MV-4-11 (cell line): ENCODE data around the gene CCDC57.

Source experiments
- DNase-seq: peaks from one replicate; lab custom pipeline; 2025; lab: John Stamatoyannopoulos, UW

CCDC57 gene

DNA sequence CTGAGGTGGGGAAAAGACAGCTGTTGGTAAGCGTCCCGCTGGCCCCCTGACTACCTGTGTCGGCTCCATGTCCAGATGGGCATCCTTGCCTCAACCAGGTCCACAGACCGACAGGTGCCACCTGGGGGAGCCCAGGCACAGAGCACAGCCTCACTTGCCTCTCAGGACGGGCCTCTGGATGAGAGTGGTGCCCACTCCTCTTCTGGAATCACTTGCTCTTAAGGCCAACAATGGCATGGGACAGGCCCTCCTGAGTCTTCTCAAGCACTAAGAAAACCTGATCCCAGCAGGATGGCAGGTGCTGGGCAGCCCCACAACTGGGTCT lies 33.4 kb upstream of the CCDC57 start:
- no peak for DNase-seq

DNA sequence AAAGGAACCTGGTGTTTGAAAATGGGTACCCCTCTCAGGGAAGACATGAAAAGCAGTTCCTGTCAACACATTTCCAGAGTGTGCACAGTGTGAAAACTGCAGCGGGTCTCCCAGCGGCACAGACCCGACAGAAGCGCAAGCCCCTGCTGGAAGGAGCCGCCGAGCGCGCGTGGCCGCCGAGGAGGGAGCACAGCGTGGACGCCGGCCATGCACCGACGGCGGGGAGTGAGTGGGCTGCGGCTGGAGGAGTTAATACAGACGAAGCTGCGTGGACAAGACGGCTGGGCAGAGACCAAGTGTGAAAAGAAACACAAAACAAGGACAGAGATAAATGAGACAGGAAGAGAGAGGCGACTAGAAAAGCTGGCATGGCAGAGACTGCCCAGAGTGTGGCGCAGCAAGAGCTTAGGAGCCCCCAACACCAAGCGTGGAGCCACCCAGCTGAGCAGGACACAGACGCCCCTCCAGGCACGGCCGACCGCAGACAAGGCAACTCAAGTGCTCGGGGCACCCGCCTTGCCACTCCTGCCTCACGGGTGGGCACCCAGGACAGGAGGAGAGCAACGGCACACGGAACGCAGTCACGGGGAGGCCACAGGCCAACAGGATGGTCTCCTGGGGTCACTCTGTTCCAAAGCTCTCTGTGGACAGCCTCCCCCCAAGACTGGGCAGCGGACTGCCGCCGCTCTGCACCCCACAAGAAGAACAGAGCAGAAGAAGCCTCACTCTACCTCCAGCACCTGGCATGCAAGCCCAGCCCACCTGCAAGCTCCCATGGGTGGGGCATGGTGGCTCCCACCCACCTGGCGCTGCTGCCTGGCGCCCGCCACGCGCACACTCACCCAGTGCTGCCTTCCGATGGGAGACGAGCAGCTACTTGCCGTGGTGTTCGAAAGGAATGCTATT lies 32.7 kb upstream of the CCDC57 start:
- DNase-seq, result no peak

DNA sequence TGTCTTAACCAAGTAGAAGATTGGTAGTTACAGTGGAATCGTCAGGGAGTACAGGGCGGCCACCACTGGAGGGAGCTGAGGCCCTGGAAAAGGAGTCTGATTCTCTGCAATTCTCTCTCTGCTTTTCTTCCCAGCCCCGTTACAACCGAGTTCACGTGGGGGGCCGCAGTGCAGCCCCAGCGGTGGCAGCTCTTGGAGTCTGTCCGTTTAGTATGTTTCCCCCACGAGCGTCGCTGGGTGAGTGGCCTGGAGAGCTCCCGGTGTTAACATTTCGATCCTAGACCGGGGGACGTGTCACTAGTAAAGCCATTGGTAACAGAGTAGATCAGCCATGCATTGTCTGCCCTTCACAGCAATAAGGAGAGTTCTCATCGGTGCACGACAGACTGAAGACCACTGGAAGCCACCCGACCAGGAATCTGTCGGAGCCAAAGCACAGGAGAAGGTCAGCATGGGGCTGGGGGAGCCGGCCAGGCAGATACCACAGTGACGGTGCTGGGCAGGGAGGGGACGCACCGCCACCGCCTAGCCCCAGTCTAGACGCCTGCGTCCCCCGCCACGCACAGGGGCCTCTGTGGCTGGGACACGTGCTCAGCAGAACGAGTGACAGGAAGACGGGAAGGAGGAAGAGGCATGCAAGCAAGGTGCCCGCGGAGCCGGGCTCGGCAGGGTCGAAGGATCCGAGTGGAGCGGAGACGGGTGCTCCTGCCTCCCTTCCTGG lies 31.9 kb upstream of the CCDC57 start:
- DNase-seq, result peak; percentile 21

DNA sequence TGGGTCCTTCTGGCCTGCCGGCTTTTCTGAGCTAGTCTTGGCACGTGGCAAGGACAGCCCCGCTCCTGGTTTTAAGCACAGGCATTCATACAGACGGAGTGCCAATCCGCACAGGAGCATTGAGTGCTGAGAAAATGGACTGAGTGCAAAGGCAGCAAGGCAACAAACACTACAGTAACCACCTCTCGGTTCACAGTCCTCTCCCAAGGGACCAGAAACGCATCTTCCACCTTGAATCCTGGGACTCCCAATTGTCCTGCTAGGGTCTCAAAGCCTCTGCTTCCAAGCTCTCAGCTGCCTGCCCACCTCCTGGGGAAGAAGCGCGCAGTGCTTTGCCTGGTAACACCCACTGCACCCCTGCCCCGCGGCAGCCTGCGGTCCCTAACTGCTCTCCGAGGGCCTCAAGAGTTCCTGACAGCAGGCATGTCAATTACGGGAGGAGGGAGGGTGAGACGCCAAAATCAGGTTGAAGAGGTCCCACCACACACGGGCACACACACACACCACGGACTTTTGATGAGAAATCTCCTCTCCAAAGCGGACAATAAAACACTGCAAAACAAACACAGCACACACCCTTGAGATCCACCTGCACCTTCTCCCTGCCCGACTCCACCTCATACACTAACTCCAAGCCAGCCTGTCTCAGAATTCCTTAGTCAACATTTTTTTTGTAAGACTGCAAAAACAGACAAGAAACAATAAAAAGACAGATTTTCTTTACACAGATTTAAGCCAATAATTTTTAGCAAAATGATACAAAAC lies 31.2 kb upstream of the CCDC57 start:
- DNase-seq, result no peak

DNA sequence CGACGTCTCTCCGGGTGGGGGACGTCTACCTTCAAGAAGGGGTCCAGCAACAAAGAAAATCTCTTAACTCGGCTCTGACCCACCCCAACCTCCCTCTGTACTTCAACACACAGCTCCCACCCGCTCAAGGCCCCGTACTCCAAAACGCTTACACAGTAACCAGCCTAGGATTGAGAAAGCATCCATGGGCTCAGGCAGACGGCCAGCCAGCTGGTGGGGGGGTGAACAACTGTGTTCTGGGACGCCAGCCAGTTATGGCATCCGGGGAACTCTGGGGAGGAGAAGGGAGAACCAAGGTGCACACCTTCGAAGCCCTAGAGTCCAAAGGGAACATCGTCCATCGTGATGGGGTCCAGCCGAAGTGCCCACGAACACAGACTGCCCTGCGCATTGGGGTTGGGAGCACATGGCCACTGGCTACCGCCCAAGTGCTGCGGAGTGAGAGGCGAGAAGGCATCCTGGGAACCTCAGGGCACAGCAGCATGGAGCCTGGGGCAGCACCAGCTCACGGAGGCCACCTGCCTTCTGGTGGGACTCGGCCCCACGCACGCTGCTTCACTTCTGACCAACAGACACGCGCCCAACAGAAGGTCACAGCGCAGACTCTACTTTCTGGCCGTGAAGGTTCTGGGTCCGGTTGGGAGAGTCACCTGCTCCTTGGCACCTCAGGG lies 30.5 kb upstream of the CCDC57 start:
- DNase-seq, result no peak

DNA sequence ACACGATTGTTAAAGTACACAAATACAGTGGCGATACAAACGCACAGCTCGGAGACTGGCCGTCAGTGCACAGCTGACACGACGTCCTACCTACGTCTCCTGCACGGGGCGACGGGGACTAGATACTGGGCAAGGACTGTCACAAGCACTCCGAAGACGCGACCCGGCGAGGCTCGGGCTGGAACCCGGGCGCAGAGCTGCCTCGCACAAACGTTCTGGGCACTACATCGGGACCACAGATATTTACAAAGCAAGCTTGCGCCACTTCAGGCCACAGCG lies 30.0 kb upstream of the CCDC57 start:
- DNase-seq, result no peak

DNA sequence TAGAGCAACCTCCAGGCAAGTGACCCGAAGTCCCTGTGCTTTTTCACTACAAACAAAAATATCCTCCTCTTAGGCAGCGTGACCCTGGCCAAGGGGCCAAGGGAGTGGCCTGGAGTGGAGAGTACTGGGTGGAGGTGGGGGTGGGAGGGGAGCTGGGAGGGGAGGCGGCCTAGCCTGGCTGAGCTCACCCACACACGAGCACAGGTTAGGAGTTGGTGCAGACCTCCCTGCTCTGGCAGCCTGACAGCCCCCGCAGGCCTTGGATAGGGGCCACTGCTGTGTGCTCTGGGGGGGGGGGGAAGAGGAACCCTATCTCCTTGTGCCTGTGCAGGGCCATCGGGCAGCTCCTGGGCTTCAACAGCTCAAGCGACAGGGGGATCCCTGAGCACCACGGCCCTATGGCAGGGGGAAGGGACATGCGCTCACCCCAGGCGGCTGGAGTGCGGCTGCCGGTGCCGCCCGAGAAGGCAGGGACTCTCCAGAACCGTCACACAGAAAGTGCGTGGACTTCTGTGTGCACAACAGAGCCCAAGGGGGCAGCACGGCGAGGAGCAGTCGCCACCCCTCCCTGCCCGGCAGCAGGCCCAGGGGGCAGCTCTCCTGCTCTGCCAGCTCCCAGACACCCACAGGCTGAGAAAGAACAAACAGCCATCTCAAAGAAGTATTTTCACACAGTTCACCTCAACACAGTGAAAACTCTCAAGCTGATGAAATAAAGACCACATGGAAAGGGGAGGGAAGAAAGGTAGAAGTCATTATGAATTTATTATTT lies 29.5 kb upstream of the CCDC57 start:
- DNase-seq, result no peak

DNA sequence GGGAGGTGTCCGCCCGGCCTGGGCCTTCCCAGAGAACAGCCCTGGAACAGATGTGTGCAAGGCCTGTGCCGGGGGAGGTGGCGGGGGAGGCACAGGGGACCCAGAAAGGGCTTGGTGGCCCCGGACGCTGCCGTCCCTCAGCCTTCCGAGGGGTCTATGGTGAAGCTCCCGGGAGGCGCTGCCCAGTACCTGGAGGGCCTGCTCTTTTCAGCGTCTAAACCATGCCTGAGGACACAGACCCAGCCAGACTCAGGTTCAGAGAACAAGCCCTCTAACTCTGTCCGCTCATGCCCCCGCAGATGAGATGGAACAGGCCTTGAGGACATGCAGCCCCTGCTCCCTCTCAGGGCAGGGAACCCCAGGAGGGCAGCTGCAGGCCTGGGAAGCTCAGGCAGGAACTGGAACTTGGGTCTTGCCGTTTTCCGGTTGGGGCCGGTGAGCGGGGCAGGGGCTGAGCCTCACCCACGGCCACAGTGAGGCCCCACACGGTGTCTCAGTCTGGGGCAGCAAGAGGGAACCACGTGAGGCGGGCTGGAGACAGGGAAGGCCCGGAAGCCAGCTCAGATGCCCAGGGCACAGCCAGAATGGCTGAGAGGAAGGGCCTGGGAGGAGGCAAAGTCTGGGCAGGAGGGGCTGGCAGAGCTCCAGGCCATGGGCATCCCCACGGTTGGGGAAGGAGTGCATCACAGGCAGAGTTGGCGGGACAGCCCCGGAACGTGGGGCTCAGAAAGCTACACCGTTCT lies 28.7 kb upstream of the CCDC57 start:
- peak; percentile 87 for DNase-seq

DNA sequence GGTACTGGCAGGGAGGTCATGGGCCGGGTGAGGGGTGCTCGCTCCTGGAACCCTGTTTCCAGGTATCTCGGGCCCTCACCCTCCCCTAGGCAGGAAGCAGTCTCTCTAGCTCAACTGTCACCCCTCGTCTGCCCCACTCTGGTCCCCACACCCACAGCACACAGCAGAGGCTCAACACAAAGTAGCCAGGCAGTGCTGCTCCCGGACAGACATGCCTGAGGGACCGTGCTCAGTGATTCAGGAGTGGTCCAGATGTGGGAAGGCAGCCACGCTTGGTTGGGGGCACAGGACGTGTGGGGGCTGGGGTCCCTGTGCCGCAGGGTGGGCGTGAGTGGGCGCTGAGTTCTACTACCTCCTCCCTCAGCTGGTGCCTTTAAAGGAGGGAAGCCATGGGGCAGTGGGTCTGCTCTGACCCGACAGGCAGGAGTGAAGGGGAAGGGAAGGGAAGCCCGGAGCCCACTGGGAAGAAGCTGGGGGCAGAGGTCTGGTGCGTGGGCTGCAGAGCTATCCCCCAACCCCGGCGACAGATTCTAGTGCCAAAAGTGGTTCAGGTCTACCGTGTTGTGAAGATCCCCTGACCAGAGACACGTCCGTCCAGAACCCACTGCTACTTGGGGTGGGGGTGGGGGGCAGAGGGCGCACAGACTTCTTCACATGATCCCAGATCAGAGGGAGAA lies 28.0 kb upstream of the CCDC57 start:
- DNase-seq, result no peak

DNA sequence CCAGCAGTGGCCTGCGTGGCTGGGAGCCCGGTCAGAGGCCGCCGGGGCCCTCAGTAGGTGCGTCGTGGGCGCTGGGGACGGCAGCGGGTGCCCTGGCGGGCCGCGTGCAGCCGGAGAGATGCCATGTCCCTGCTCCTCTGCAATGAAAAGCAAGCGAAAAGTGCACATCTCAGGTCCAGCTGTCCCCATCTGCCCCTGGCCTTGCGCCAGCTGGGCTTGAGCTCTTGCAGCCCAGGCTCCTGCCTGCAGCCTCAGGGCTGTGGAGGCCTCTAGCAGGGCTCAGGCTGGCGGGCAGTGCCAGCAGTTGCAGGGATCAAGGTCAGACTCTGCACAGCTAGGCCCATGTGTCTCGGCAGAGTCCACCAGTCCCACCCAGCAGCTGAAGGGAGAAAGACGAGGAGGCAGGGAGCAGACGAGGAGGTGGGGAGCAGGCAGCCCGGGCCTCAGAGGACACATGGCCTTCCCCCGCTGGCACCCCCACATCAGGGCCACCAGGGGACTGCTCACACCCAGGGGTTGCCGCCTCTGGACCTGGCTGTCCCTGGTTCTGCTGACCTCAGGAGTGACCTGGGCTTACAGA lies 27.4 kb upstream of the CCDC57 start:
- DNase-seq, result no peak

DNA sequence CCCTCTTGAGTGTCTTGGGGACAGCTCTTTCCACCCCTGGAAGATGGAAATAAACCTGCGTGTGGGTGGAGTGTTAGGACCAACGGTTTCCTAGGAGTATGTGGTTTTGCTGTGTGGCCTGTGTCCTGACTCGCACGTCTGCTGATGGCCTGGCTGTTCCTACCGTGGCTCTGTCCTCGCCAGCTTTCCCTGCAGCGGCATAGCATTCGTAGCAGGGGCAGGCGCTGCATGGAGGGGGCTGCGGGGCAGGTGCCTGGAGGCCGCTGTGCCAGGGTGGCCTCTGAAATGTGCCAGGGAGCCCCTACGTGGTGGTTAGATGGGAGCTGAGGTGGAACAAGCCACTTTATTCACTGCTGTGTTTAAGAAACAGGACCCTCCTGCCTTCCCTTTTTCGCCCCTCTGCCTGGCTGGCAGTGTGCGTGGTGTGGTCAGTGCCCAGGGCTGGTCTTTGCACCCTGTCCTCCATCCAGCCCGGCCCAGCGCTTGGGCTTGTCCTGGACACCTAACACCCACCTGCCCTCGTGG lies 26.8 kb upstream of the CCDC57 start:
- peak; percentile 43 for DNase-seq

DNA sequence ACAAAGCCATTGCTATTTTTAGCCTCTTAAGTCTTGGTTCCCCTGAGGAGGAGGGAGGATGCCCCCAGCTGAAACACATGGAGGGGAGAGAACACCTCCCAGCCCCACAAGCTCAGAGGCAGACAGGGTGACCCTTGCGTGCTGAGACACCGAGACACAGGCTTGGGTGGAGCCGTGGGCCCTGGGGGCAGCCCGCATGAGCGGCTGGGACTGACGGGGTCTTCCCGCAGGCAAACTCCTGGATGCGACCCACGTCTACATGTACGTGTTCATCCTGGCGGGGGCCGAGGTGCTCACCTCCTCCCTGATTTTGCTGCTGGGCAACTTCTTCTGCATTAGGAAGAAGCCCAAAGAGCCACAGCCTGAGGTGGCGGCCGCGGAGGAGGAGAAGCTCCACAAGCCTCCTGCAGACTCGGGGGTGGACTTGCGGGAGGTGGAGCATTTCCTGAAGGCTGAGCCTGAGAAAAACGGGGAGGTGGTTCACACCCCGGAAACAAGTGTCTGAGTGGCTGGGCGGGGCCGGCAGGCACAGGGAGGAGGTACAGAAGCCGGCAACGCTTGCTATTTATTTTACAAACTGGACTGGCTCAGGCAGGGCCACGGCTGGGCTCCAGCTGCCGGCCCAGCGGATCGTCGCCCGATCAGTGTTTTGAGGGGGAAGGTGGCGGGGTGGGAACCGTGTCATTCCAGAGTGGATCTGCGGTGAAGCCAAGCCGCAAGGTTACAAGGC lies 26.0 kb upstream of the CCDC57 start:
- peak; percentile 93 for DNase-seq

DNA sequence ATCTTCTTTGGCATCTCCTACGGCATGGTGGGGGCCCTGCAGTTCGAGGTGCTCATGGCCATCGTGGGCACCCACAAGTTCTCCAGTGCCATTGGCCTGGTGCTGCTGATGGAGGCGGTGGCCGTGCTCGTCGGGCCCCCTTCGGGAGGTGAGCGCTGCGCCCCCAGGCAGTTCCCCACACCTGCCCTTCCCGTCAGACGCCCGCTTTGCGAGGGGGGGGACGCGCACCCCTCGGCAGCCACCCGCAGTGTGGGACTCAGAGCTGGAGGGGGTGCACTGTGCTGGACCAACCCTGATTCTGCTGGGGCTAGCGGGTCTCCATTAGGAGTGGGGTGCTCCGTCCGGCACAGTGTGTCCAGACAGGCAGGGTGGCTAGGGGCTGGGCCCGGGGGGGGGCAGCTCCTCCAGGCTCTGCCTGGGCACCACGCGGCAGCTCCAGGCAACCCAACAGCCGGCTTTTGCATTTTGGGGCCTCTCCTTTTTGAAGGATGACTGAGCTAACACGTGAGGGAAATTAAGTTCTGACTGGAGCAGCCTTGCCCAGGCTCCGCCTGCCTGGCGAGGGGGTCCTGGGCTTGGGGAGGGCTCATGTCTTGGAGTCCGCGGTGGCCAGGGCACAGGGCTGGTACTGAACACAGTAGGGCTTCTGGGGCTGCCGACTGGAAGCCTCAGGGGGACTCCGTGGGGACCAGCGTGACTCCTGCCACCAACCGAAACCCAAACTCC lies 25.3 kb upstream of the CCDC57 start:
- no peak for DNase-seq

DNA sequence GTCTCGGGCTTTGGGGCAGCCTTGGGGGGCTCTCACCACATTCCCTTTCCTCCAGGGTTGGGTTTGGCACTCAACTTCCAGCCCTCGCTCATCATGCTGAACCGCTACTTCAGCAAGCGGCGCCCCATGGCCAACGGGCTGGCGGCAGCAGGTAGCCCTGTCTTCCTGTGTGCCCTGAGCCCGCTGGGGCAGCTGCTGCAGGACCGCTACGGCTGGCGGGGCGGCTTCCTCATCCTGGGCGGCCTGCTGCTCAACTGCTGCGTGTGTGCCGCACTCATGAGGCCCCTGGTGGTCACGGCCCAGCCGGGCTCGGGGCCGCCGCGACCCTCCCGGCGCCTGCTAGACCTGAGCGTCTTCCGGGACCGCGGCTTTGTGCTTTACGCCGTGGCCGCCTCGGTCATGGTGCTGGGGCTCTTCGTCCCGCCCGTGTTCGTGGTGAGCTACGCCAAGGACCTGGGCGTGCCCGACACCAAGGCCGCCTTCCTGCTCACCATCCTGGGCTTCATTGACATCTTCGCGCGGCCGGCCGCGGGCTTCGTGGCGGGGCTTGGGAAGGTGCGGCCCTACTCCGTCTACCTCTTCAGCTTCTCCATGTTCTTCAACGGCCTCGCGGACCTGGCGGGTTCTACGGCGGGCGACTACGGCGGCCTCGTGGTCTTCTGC lies 24.6 kb upstream of the CCDC57 start:
- peak; percentile 46 for DNase-seq

DNA sequence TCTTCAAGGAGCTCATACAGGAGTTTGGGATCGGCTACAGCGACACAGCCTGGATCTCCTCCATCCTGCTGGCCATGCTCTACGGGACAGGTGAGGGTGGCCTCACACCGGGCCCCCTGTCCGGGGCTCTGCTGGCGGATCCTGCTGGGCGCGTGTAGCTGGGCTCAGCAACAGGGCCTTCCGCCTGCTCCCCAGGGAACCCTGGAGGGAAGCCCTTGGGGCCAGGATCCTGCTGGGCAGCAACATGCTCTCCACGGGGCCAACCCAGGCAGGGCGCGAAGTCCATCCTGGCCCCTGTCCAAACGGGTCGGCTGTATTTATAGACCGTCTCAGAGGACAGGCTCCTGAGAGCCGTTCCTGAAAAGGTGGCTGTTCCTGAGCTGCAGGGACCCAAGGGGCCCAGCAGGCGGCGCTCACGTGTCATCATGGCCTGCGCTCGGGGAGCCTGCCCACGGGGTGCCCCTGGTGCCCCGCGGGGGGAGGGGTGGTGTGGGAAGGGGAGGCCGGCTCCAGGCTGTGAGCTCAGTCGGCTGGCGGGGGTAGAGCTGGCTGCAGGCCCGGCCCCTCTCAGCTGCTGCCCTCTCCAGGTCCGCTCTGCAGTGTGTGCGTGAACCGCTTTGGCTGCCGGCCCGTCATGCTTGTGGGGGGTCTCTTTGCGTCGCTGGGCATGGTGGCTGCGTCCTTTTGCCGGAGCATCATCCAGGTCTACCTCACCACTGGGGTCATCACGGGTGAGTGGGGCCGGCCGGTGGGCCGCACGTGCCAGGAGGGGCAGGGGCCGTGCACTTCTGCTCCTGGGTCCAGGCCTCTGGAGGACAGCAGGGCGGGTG lies 23.7 kb upstream of the CCDC57 start:
- DNase-seq, result peak; percentile 63

DNA sequence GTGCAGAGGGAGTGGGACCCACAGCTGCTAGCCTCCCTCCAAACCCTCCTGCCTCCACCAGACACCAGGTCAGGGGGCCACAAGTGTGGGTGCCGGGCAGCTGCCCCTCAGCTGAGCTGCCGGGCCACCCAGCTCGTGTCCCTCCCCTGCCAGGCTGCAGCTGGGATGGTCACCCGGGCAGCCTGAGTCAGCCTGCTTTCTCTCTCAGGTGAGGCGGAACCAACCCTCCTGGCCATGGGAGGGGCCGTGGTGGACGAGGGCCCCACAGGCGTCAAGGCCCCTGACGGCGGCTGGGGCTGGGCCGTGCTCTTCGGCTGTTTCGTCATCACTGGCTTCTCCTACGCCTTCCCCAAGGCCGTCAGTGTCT lies 23.1 kb upstream of the CCDC57 start:
- peak; percentile 38 for DNase-seq
